GM12875 (cell line): ENCODE measurements around the gene WHAMM.

Experiments
- H3K4me3 ChIP-seq: one replicate; pipeline ENCODE4 v1.5.1; 2011; ENCODE audit warnings: low read depth, low read length, control low read depth
- TF ChIP-seq, protein P1 (sequence below): IDR thresholded peaks from 2 replicates; pipeline ENCODE4 v1.5.1; 2011; ENCODE audit warnings: low read depth, mild to moderate bottlenecking, control low read depth, inconsistent platforms, low read length, moderate library complexity, borderline replicate concordance; ENCODE audit not compliant: insufficient read depth

WHAMM gene

DNA sequence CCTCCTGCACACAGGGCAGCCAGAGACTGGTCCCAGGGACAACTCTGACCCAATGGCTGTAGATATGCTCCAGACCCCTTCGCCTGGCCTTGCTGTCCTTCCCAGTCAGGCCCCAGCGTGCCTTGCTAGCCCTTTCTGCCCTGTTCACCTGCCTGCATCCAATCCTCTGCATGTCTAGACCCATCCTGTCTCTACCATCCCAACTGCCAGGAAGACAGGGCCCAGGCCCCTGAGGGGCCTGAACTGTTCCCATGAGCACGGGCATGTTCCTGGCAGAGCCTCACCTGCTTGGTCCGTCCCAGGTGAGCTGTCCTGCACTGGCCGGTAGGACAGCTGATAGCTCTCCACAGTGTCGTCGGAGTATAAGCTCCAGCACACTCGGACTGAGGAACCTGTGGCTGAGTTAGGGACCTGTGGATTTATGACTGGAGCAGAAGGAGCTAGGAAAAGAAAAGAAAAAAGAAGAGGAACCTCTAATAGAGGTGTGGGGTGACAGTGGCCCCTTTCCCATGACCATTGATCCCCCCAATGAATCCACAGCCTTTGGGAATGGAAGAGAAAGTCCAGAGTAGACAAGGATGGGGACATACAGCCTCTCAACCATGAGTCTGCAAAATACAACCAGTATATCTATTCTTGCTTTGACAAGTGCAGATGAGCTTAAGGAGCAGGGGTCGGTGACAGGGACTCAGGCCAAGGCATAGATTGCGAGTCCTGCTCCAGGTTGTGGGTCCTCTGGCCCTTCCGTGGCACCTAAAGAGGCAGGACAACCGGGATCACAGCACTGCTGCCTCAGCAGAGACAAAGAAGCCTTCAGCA is 37.4 kb upstream of the WHAMM start:
- H3K4me3 ChIP-seq = no peak overlapping the region
- TF ChIP-seq, protein P1, sequence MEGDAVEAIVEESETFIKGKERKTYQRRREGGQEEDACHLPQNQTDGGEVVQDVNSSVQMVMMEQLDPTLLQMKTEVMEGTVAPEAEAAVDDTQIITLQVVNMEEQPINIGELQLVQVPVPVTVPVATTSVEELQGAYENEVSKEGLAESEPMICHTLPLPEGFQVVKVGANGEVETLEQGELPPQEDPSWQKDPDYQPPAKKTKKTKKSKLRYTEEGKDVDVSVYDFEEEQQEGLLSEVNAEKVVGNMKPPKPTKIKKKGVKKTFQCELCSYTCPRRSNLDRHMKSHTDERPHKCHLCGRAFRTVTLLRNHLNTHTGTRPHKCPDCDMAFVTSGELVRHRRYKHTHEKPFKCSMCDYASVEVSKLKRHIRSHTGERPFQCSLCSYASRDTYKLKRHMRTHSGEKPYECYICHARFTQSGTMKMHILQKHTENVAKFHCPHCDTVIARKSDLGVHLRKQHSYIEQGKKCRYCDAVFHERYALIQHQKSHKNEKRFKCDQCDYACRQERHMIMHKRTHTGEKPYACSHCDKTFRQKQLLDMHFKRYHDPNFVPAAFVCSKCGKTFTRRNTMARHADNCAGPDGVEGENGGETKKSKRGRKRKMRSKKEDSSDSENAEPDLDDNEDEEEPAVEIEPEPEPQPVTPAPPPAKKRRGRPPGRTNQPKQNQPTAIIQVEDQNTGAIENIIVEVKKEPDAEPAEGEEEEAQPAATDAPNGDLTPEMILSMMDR = no peak

- no peak overlapping the region for H3K4me3 ChIP-seq
- TF ChIP-seq, protein P1 = no peak
Observed at GRCh38 chr15:82774496-82774895, 34.9 kb upstream of the WHAMM start.

DNA sequence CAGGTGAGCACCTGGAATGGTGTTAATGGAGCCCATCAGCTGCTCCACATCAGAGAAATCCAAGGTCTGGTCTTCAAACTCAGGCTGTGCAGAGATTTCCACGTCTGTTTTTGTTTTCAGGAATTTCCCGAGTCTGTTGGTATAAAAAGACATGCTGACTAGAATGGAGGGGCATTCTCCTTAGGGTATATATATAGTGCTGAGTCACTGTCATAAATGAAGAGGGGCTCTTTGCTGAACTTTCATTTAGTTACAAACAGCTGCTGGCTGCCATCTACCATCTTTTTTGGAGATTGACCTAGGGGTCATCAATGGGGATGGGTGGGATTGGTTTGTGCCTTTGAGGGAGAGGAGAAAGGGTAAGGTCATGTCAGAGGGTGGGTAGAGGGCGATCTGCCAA is 30.7 kb upstream of the WHAMM start:
- H3K4me3 ChIP-seq = no peak overlapping the region
- TF ChIP-seq, protein P1 = no peak

DNA sequence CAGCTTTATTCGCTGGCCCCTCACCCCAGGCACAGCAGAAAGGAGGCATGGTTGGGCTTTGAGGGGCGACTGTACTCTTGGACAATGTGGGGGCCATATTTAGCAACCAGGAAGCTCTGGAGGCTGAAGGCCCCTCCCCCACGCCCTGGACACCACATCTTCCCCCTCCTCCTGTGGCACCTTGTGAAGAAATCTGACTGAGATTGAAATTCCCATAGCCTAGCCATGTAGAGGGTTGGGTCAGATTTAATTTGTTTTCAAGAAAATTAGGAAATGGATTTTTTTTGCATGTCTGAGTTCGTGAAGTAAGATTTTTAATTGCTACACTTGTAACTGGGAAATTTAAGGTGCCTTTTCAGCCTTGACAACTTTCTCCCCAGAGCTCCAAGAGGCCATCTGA is 28.1 kb upstream of the WHAMM start:
- H3K4me3 ChIP-seq = no peak overlapping the region
- TF ChIP-seq, protein P1 = no peak

GRCh38 chr15:82788496-82788895 is 20.9 kb upstream of the WHAMM start:
- TF ChIP-seq, protein P1 = no peak
- no peak overlapping the region for H3K4me3 ChIP-seq

GRCh38 chr15:82789491-82789890 is 19.9 kb upstream of the WHAMM start:
- H3K4me3 ChIP-seq = no peak overlapping the region
- TF ChIP-seq, protein P1 = no peak

- TF ChIP-seq, protein P1 = no peak
- H3K4me3 ChIP-seq = no peak overlapping the region
Observed at GRCh38 chr15:82790321-82790720, 19.1 kb upstream of the WHAMM start.
